GM06990 (cell line): Measurements from ENCODE around the gene VARS1.

Experiments used
- DNase-seq: peaks from one replicate; pipeline ENCODE4 v3.0.0-alpha.2; 2011; ENCODE audit not compliant: insufficient read length; ENCODE audit errors: extremely low read depth
- H3K27me3 ChIP-seq: replicated peaks from 2 replicates; pipeline ENCODE4 v1.6.0; 2011; ENCODE audit warnings: low read length; ENCODE audit not compliant: control insufficient read depth, insufficient read depth
- H3K36me3 ChIP-seq: 2 replicates; pipeline ENCODE4 v1.5.1; 2011; ENCODE audit warnings: low read length; ENCODE audit not compliant: control insufficient read depth, insufficient read depth
- H3K4me3 ChIP-seq: replicated peaks from 2 replicates; pipeline ENCODE4 v1.5.1; 2011; ENCODE audit warnings: low read depth, mild to moderate bottlenecking, control low read depth, low read length
- CTCF ChIP-seq: IDR thresholded peaks from 2 replicates; pipeline ENCODE4 v1.5.1; 2011; ENCODE audit warnings: low read length, control low read depth, mild to moderate bottlenecking, inconsistent platforms; ENCODE audit not compliant: insufficient read depth, poor library complexity, severe bottlenecking

Gene VARS1

GRCh38 chr6:31775633-31776484 is 19.7 kb downstream of the VARS1 start:
- TF ChIP-seq CTCF: no peak
- Histone ChIP-seq H3K36me3 (peaks cover 22% of the 10 kb centered on the region), H3K4me3 (no peak overlapping the region), H3K27me3 (no peaks in the 10 kb centered on the region)
- no peak for DNase-seq

- Histone ChIP-seq H3K27me3 (no peaks in the 10 kb centered on the region), H3K4me3 (no peak overlapping the region), H3K36me3 (peaks cover 15% of the 10 kb centered on the region)
- no peak for TF ChIP-seq CTCF
- no peak for DNase-seq
These were observed 20.4 kb downstream of the VARS1 start for GRCh38 chr6:31775184-31775583.

GRCh38 chr6:31771992-31772358 is 23.6 kb downstream of the VARS1 start:
- H3K27me3 ChIP-seq: no peaks in the 10 kb centered on the region
- no peak for DNase-seq
- H3K4me3 ChIP-seq: no peak overlapping the region
- TF ChIP-seq CTCF: no peak
- no peaks in the 10 kb centered on the region for H3K36me3 ChIP-seq

- Histone ChIP-seq H3K27me3 (no peaks in the 10 kb centered on the region), H3K4me3 (no peak overlapping the region), H3K36me3 (no peaks in the 10 kb centered on the region)
- no peak for TF ChIP-seq CTCF
- no peak for DNase-seq
These were observed 24.7 kb downstream of the VARS1 start for GRCh38 chr6:31770860-31771259.

- Histone ChIP-seq H3K36me3 (no peaks in the 10 kb centered on the region), H3K4me3 (no peak overlapping the region), H3K27me3 (no peaks in the 10 kb centered on the region)
- DNase-seq: peak; percentile 73
- peak; percentile 93 for TF ChIP-seq CTCF
These were observed 25.7 kb downstream of the VARS1 start for GRCh38 chr6:31769684-31770371.
